EH (cell line): ENCODE results near the gene HLA-DOB.

Source experiments
- DNase-seq: peaks from one replicate; pipeline ENCODE4 v3.0.0-alpha.2; 2015; ENCODE audit warnings: low read depth

Gene HLA-DOB

DNA sequence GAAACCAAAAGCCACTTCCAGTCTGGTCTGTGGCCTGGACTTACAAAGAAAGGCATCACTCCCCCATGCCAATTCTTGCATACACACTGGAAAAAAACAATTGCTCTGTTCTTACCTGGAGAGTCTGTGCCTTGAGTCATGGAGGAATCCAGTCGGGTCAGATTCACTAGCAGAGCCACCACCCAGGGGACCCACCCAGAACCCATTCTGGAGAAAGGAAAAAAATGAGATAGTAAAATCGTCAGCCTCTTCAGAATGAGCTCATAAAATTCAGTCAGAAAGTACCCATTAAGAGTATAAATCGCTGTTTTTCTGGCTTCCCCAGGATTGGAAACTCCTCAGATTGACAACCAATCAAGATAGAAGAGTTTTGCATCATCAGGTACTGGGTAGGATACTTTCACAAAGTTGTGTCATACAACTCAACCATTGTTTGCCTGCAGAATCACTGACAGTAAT lies at the start of gene HLA-DOB:
Gene HLA-DOB, minus strand, starts transcription at position 257 of the 459 bp plus-strand sequence. Its CDS starts 51 bp downstream, at position 206.
- peak; percentile 24 for DNase-seq

DNA sequence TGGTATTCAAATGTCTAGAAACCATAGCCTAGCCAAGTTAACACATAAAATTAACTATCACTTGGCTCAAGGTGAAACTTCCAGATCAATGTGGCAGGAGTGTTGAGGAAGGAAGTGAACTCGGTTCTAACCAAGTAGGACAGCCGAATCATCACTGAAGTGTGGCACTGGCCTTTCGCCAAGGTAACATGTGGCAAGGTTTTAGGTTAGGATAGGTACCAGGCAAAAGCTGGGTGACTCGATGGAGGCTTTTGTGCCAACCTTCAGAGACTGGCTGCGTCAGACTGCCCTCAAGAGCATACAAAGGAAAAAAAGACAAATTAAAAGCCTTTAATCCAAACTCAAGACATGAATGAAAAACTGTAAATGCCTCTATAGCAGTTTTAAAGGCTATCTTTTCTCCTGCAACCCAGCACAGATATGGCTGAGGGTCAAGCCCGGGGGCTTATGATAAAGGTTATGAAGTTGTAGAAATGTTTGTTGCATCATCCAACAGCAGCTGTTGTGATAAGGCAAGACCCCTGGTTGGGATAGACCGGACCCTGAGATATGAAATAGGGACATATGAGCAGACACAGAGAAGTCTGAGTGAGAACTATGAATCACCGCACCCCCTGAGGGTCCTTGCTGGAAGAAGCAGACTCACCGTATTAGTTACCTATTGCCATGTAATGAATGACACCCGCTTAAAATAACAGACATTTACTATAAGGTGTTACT lies 49.1 kb upstream of the HLA-DOB start:
- no peak for DNase-seq

GRCh38 chr6:32862725-32863124 lies 45.9 kb upstream of the HLA-DOB start:
- no peak for DNase-seq

- DNase-seq = no peak
These were observed 43.9 kb upstream of the HLA-DOB start for GRCh38 chr6:32860674-32861073.

DNA sequence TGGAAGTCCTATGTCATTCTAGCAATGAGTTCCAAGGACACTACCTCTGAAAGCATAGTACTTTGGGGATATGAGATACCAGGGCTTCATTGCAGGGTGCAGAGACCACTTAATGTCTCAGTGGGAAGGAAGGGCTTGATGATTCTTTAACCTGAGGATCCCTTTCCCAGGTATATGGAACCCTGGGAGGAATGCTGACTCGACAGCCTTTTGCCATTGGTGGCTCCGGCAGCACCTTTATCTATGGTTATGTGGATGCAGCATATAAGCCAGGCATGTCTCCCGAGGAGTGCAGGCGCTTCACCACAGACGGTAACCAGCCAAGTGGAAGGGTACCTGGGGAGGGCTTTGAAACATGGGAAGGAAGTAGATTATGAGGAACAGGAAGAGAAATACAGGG lies 41.4 kb upstream of the HLA-DOB start:
- no peak for DNase-seq

DNA sequence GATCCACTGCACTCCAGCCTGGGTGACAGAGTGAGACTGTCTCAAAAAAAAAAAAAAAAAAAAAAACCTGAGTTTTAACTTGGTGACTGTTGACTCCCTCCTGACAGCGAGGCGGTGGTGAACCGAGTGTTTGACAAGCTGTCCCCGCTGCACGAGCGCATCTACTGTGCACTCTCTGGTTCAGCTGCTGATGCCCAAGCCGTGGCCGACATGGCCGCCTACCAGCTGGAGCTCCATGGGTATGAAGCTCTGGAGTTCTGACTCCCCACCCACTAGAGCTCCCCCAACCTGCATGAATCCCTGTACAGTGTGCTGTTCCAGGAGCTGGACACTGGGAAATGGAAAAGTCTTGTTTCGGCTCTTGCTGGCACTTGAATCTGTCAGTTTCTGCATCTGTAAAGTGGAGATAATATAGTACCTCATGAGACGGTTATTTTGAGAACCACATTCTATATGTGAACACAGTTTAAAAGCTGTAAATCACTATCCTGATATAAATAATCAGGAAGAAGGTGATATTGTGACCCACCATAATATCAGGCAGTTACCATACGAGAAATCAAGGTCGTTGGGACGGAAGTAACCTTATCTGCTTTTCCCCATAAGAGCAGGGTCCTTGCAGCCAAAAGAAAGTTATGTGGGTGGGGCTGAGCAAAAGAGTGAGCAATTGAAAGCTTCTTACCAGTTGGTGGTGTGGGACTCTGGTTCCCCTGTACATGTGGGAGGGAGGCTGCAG lies 40.5 kb upstream of the HLA-DOB start:
- DNase-seq = no peak

- no peak for DNase-seq
These were observed 38.8 kb upstream of the HLA-DOB start for GRCh38 chr6:32855467-32856174.

DNA sequence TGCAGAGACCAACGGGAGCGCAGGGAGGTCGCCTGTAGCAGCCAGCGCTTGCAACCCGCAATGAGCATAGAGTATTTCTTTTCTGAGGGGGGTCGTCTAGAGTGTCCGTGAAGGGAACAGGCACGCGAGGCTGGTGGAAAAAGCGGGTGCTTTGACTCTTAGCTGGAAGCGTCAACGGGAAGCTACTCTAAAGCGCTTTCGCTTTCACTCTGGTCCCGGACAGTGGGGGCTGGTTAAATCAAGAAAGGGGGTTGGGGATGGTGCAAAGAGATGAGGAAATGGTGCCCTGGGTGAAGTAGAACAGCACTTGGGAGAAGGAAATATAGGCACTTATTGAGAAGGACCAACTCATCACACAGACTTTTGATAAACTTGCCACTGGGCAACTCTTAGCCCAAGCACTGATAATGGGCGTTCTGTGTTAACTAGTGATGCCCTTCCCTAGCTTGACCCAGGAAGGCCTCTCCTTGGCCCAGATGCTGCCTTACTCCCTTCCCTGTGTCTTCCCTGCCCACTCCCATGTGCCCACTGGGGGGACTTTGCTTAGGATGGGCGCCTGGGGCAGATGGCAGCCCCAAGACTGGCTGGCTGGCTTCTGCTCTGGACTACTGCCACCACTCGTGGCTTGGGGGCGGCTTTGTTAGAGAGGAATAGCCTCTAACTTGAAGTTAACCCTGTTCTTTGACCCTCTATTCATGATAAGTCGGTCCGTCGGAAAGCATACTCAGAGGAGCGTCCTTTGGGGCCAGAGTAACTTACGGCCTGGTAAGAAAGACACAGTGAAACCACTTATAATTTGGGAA lies 37.8 kb upstream of the HLA-DOB start:
- DNase-seq = peak; percentile 57

- DNase-seq = peak; percentile 95
These were observed 37.0 kb upstream of the HLA-DOB start, which contains the start of the genes PSMB9 and TAP1 for GRCh38 chr6:32853541-32854375. Gene PSMB9 (plus strand): TSS chr6:32854192. CDS start chr6:32854230, 38 bp downstream. Gene TAP1 (minus strand): TSS chr6:32853704. CDS start chr6:32853636, 68 bp downstream.

DNA sequence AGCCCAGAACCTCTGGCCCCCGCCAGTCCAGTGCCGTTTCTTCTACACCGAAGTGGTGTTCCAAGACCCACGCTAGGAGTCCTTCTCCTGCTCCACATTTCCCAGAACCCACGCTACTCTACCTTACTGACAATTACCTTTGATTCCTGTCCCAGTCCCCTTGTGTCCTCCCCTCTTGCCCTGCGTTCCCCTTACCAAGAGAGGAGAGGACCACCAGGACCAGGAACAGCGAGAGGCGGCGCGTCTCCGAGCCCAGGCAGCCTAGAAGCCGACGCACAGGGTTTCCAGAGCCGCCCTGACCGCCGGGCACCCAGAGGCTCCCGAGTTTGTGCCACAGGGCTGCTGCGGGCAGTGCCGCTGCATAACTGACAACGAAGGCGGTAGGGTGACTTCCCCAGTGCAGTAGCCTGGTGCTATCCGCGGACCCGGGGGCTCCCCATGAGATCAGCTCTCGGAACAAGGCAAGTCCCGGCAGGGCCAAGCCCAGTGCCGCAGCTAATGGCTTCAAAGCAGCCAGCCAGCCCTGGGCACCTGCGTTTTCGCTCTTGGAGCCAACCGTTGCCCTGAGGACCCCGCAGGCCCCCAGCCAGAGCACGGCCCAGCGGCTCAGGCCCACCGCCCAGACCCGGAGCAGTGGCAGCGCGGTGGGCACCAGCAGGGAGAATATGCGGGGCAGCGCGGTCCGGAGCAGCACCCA lies 36.2 kb upstream of the HLA-DOB start:
- peak; percentile 54 for DNase-seq

GRCh38 chr6:32852018-32852843 lies 35.4 kb upstream of the HLA-DOB start:
- peak; percentile 35 for DNase-seq

GRCh38 chr6:32851025-32851424 lies 34.2 kb upstream of the HLA-DOB start:
- no peak for DNase-seq

GRCh38 chr6:32849126-32849525 lies 32.3 kb upstream of the HLA-DOB start:
- DNase-seq = no peak

DNA sequence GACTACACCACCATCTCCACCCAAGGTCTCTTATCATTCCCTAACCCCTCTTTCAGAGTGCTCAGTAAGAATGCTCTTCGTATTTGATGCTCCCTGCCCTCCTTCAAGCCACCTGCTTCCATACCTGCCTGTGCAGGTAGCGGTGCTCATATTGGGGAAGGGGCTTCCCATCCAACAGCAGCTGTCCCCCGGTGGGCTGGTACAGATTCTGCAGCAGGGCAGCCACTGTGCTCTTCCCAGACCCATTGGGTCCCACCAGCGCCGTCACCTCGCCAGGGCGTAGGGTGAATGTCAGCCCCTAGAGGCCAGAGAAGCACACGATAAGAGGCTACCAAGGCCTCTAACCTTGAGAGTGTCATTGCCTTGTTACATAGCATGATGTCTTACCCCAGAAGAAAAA lies 31.0 kb upstream of the HLA-DOB start:
- no peak for DNase-seq

GRCh38 chr6:32847004-32847403 lies 30.2 kb upstream of the HLA-DOB start:
- DNase-seq = no peak

DNA sequence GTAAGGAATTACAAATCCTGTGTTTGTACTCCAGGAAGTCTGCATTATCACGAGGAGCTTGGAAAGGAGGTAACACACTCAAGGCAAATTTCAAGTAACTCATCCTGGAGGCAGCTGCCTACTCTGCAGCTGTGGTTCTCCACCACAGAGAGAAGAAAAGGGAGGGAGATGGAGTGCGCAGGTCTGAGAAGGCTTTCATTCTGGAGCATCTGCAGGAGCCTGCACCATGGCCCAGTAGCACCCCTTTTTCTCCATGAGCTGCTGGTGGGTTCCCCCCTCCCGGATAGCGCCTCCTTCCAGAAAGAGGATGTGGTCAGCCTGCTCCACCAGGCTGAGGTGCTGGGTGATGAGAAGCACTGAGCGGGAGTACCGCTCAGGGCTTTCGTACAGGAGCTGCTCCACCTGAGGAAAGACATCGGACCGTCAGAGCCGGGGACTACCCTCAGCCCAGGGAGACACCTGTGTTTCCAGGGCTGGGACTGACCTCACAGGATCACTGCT lies 28.6 kb upstream of the HLA-DOB start:
- DNase-seq = no peak

DNA sequence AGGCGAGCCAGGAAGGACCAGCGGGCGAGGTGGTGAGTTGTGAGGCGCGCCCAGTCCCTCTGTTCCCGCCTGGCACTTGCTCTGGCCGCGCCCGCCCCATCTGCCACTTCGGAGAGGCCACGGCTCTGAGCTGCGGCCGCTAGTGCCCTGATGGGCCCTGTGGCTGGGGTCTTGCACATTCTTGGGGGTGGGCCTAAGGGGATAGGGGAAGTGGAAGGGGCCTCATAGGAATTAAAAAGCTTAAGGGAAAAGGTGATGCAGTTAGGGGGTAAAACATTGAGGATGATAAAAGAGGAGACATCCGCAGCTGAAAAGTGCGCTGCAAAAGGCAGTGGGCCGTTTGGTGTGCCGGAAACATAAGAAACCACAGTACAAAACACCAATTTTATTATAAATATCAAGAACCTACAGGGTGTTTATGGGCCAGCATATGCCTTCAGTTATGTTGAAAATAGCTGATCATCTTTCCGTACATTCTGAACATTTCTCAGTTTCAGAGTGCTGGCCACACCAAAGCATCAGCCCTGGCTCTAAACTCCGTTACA lies 28.1 kb upstream of the HLA-DOB start:
- DNase-seq = no peak

- DNase-seq = peak; percentile 94
These were observed 27.4 kb upstream of the HLA-DOB start, which contains the start of gene PSMB8 for GRCh38 chr6:32843979-32844838. Gene PSMB8 (minus strand): TSS chr6:32844047. CDS start chr6:32843996, 51 bp downstream.
